ENCODE data around the gene KLF12. TPM values are rescaled to one million over a fixed set of nuclear protein-coding genes. Genes with fewer than 3 reads are reported as not detected.

KLF12 gene
- total RNA-seq, 1 donor from 2014 or later = 26.9 TPM

GRCh38 chr13:74162135-74162534 is 27.9 kb upstream of the KLF12 start:
- no peak for DNase-seq (ENCODE audit: low spot score)
- no peaks in the 10 kb centered on the region for H3K4me1 Mint-ChIP-seq (ENCODE audit: unreplicated experiment)
- H3K27ac Mint-ChIP-seq (ENCODE audit: unreplicated experiment) = no peak overlapping the region
- peaks cover 2% of the 10 kb centered on the region for H3K27me3 Mint-ChIP-seq (ENCODE audit: unreplicated experiment)
- no peak for TF ChIP-seq CTCF (IDR thresholded peaks at IDR 0.05; ENCODE audit: unreplicated experiment)
- no peaks in the 10 kb centered on the region for H3K9me3 Mint-ChIP-seq (ENCODE audit: unreplicated experiment)
- no peaks in the 10 kb centered on the region for H3K36me3 Mint-ChIP-seq (ENCODE audit: low read depth, unreplicated experiment)
- H3K4me3 Mint-ChIP-seq (ENCODE audit: unreplicated experiment) = no peak overlapping the region

GRCh38 chr13:74158571-74159352 is 24.6 kb upstream of the KLF12 start:
- H3K4me1 Mint-ChIP-seq (ENCODE audit: unreplicated experiment) = no peaks in the 10 kb centered on the region
- H3K27ac Mint-ChIP-seq (ENCODE audit: unreplicated experiment) = no peak overlapping the region
- no peak overlapping the region for H3K4me3 Mint-ChIP-seq (ENCODE audit: unreplicated experiment)

DNA sequence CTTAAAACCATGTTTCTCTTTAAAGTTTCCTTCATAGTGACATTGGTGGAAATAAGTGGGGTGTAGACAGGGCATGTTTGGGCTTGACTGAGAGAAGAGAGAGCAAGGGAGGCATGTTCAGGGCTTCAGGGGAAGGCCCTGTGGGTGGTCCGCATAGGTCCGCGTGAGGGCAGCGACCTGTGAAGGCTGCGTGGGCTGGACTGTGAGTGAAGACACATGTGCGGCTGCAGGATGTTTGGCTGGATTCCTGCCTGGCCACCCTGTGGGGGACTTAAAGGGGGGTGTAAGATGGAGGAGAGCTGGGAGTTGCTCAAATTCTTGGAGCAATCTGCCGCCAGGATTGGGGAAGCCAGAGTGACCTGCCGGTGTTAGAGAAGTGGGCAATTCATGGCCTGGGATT is 23.8 kb upstream of the KLF12 start:
- H3K36me3 Mint-ChIP-seq (ENCODE audit: low read depth, unreplicated experiment) = no peaks in the 10 kb centered on the region
- no peak for DNase-seq (ENCODE audit: low spot score)
- H3K9me3 Mint-ChIP-seq (ENCODE audit: unreplicated experiment) = no peaks in the 10 kb centered on the region
- no peak for TF ChIP-seq CTCF (IDR thresholded peaks at IDR 0.05; ENCODE audit: unreplicated experiment)
- no peaks in the 10 kb centered on the region for H3K27me3 Mint-ChIP-seq (ENCODE audit: unreplicated experiment)
- H3K27ac Mint-ChIP-seq (ENCODE audit: unreplicated experiment) = no peak overlapping the region
- no peaks in the 10 kb centered on the region for H3K4me1 Mint-ChIP-seq (ENCODE audit: unreplicated experiment)
- H3K4me3 Mint-ChIP-seq (ENCODE audit: unreplicated experiment) = no peak overlapping the region

More at GRCh38 chr13:74158571-74159352, 24.6 kb upstream of the KLF12 start:
- TF ChIP-seq CTCF (IDR thresholded peaks at IDR 0.05; ENCODE audit: unreplicated experiment) = no peak
- H3K9me3 Mint-ChIP-seq (ENCODE audit: unreplicated experiment) = no peaks in the 10 kb centered on the region
- no peak for DNase-seq (ENCODE audit: low spot score)
- no peaks in the 10 kb centered on the region for H3K36me3 Mint-ChIP-seq (ENCODE audit: low read depth, unreplicated experiment)
- no peaks in the 10 kb centered on the region for H3K27me3 Mint-ChIP-seq (ENCODE audit: unreplicated experiment)

DNA sequence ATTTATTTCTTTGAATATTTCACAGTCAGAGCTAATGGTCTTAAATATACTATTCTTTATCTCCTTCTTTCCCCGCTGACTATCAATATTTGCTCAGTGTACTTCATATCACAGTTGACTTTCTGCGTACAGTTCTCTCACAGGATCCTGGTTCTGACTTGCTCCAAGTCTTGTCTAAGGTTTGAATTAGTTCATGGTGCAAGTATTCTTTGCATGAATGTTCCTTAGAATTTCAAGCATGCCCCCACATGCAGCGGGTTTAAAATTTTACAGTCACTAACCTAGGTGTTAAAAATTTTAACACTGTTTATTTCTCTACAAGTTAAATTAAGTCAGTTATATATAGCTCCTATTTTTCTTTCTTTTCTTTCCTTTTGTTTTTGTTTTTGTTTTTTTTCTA is 20.8 kb upstream of the KLF12 start:
- no peak for DNase-seq (ENCODE audit: low spot score)
- H3K27ac Mint-ChIP-seq (ENCODE audit: unreplicated experiment) = no peak overlapping the region
- no peak for TF ChIP-seq CTCF (IDR thresholded peaks at IDR 0.05; ENCODE audit: unreplicated experiment)

DNA sequence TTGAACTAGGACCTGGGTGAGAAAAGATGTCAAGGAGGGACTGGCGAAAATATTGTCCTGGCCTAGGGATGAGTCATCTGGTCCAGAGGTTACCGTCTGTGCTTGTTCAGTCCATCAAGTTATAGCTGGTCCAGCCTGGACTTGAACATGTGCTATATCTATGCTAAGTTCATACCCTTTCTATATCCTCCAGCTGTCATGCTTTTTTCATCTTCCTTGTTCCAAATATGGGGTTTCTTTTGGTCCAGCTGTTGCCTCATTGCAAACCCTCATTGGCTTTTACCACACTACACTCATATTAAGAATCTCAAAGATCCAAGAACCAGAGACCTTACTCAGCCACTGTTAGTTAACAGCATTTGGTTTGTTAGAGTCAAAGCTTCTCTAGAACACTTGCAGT is 19.1 kb upstream of the KLF12 start:
- Mint-ChIP-seq H3K27ac (ENCODE audit: unreplicated experiment) (no peak overlapping the region), H3K27me3 (ENCODE audit: unreplicated experiment) (no peaks in the 10 kb centered on the region), H3K4me3 (ENCODE audit: unreplicated experiment) (no peak overlapping the region), H3K9me3 (ENCODE audit: unreplicated experiment) (no peaks in the 10 kb centered on the region), H3K36me3 (ENCODE audit: low read depth, unreplicated experiment) (no peaks in the 10 kb centered on the region), H3K4me1 (ENCODE audit: unreplicated experiment) (no peaks in the 10 kb centered on the region)
- TF ChIP-seq CTCF (IDR thresholded peaks at IDR 0.05; ENCODE audit: unreplicated experiment) = no peak
- no peak for DNase-seq (ENCODE audit: low spot score)

More for the DNA sequence above, 20.8 kb upstream of the KLF12 start:
- Mint-ChIP-seq H3K27me3 (ENCODE audit: unreplicated experiment) (no peaks in the 10 kb centered on the region), H3K9me3 (ENCODE audit: unreplicated experiment) (no peaks in the 10 kb centered on the region), H3K4me1 (ENCODE audit: unreplicated experiment) (no peaks in the 10 kb centered on the region), H3K4me3 (ENCODE audit: unreplicated experiment) (no peak overlapping the region), H3K36me3 (ENCODE audit: low read depth, unreplicated experiment) (no peaks in the 10 kb centered on the region)

Data from endothelial cell (in vitro differentiated cells).